ENCODE data around the gene ANGEL1. TPM values are rescaled to one million over a fixed set of nuclear protein-coding genes. Genes with fewer than 3 reads are reported as not detected.
A peak's percentile ranks its signal among the peaks of the same experiment; 100 is the strongest.

ANGEL1 gene
- total RNA-seq, 1 experiment from 2014 or later = 23.0 TPM

DNA sequence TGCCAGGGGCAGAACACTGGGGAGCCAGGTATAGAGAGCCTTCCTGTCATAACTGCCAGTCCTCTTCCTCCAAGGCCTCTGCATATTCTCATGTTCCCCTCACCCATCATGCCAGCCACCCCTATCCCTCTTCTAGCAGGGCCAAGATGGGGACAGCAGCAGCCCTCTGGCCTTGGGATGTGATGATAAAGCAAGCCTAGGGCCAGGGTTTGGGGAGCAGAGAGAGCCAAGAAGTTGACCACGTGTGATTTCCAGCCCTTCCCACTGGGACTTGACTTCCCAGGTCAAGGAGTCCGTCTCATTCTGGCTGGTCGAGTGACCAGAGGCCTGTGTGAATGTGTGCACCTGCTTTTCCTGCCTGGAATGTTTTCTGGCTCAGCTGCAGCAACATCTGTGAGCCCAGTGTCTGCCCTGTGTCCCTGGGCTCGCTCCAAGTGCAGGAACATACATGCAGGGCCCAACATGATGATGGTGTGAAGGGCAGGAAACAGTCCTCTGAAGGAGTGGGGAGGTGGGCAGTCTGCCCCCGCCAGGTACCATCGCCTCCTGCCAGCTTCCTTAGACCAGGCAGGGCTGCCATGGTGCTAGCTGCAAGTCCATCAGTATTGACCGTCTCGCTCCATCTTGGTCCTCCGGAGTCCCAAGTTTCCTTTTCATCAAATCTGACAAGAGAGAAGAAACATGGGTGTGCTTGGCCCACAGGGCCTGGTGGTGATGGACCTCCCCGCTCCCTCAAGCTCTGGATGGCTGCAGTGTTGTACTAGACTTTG, 30.4 kb downstream of the ANGEL1 start:
- H3K27me3 ChIP-seq (replicated peaks; ENCODE audit: control insufficient read depth, insufficient read depth, low read length) = no peaks in the 10 kb centered on the region
- POLR2A ChIA-PET = no interaction called here
- H3K4me1 ChIP-seq = no peaks in the 10 kb centered on the region
- no peaks in the 10 kb centered on the region for H3K9me3 ChIP-seq
- Mint-ChIP-seq H3K27me3 (ENCODE audit: insufficient read depth, unreplicated experiment) (no peaks in the 10 kb centered on the region), H3K27ac (ENCODE audit: unreplicated experiment) (peak overlapping the region; percentile 32), H3K4me1 (ENCODE audit: low read depth, unreplicated experiment) (no peaks in the 10 kb centered on the region), H3K9me3 (ENCODE audit: unreplicated experiment) (no peaks in the 10 kb centered on the region), H3K36me3 (ENCODE audit: insufficient read depth, unreplicated experiment) (peaks cover 7% of the 10 kb centered on the region), H3K4me3 (ENCODE audit: unreplicated experiment) (no peak overlapping the region)
- no TSS peak for BruUV-seq (replicated peaks)
- TF ChIP-seq, protein P1, sequence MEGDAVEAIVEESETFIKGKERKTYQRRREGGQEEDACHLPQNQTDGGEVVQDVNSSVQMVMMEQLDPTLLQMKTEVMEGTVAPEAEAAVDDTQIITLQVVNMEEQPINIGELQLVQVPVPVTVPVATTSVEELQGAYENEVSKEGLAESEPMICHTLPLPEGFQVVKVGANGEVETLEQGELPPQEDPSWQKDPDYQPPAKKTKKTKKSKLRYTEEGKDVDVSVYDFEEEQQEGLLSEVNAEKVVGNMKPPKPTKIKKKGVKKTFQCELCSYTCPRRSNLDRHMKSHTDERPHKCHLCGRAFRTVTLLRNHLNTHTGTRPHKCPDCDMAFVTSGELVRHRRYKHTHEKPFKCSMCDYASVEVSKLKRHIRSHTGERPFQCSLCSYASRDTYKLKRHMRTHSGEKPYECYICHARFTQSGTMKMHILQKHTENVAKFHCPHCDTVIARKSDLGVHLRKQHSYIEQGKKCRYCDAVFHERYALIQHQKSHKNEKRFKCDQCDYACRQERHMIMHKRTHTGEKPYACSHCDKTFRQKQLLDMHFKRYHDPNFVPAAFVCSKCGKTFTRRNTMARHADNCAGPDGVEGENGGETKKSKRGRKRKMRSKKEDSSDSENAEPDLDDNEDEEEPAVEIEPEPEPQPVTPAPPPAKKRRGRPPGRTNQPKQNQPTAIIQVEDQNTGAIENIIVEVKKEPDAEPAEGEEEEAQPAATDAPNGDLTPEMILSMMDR (IDR thresholded peaks at IDR 0.05; ENCODE audit: insufficient read depth in 1 of 2, low read depth in 1 of 2, low read length in 1 of 2, severe bottlenecking in 1 of 2, unreplicated experiment in 1 of 2) = no peak
- CTCF ChIA-PET = no interaction called here
- no peaks in the 10 kb centered on the region for H3K36me3 ChIP-seq (ENCODE audit: control insufficient read depth, insufficient read depth, low read length)
- no peak overlapping the region for H3K4me3 ChIP-seq (ENCODE audit: low read depth, low read length)
- no peak for DNase-seq
- intact Hi-C loops (cut with micrococcal nuclease; ENCODE audit: unreplicated experiment) = no loop called here

DNA sequence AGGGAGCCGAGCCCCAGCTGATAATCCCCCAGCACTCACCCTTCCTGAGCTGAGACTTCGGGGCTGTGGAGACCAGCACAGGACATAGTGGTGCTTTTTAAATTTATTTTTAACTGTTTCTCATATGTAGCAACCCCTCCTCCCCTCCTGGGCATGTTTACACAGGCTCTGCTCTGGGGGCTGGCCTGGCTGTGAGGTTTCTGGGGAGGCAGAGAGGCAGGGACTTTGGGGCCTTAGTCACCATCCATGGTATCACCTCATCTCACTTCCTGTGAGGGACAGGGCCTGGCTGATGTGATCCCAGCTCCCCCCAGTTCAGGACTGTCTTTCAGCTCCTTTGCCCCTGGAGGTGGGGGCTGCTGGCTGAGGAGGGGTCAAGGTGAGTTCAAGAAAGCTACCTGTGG, 31.0 kb downstream of the ANGEL1 start:
- TF ChIP-seq, protein P1 (IDR thresholded peaks at IDR 0.05; ENCODE audit: insufficient read depth in 1 of 2, low read depth in 1 of 2, low read length in 1 of 2, severe bottlenecking in 1 of 2, unreplicated experiment in 1 of 2) = no peak
- no peaks in the 10 kb centered on the region for H3K9me3 ChIP-seq
- no peaks in the 10 kb centered on the region for H3K9me3 Mint-ChIP-seq (ENCODE audit: unreplicated experiment)
- H3K4me3 ChIP-seq (ENCODE audit: low read depth, low read length) = no peak overlapping the region
- ChIA-PET POLR2A (no interaction called here), CTCF (interaction anchor here (0.6 kb wide), 1 partner anchor 48 kb away, joined by 3 read pairs; no protein-coding TSS in a partner anchor)
- intact Hi-C loops (cut with micrococcal nuclease; ENCODE audit: unreplicated experiment) = no loop called here
- no peak overlapping the region for H3K27ac Mint-ChIP-seq (ENCODE audit: unreplicated experiment)
- no peaks in the 10 kb centered on the region for H3K27me3 ChIP-seq (replicated peaks; ENCODE audit: control insufficient read depth, insufficient read depth, low read length)
- BruUV-seq (replicated peaks) = no TSS peak
- no peaks in the 10 kb centered on the region for H3K4me1 ChIP-seq
- no peaks in the 10 kb centered on the region for H3K27me3 Mint-ChIP-seq (ENCODE audit: insufficient read depth, unreplicated experiment)
- no peak overlapping the region for H3K4me3 Mint-ChIP-seq (ENCODE audit: unreplicated experiment)
- no peaks in the 10 kb centered on the region for H3K36me3 ChIP-seq (ENCODE audit: control insufficient read depth, insufficient read depth, low read length)
- H3K4me1 Mint-ChIP-seq (ENCODE audit: low read depth, unreplicated experiment) = no peaks in the 10 kb centered on the region
- DNase-seq = no peak
- H3K36me3 Mint-ChIP-seq (ENCODE audit: insufficient read depth, unreplicated experiment) = peaks cover 7% of the 10 kb centered on the region

DNA sequence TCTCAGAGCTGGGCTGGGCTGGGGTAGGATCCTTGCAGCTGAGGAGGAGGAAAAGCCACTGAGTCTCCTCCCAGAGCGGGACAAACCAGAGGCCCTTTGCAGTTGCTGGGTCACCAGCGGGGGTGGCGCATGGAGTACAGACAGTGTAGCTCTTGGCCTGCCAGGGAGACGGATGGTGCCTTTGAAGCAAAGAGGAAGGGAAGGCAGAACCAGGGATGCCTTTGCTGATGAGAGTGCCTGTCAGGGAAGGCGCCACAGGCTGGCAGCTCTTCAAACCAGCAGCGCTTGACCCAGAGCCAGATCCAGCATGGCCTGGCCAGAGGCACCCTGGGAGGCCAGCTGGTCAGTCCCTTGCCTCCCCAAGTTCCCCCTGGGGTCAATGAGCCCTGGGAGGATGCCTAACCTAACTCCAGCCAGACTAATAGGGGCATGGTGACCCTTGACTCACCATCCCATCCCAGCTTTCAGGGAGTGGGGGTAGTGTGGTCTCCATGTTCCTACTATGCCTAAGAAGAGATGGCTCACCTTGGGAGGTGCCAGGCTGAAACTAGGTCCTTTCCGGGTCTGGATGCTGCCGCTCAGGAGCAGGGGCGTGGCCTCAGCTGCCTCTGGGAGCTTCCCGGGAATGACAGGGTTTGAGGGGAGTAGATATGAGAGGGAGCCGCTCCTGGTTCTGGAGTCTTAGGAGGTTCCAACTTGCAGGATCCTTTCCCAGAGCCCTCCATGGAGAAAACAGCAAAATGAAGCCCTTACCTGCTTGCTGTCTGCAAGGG, 31.6 kb downstream of the ANGEL1 start:
- Histone ChIP-seq H3K4me3 (ENCODE audit: low read depth, low read length) (no peak overlapping the region), H3K36me3 (ENCODE audit: control insufficient read depth, insufficient read depth, low read length) (no peaks in the 10 kb centered on the region), H3K9me3 (no peaks in the 10 kb centered on the region), H3K27me3 (replicated peaks; ENCODE audit: control insufficient read depth, insufficient read depth, low read length) (no peaks in the 10 kb centered on the region), H3K4me1 (no peaks in the 10 kb centered on the region)
- no peaks in the 10 kb centered on the region for H3K4me1 Mint-ChIP-seq (ENCODE audit: low read depth, unreplicated experiment)
- H3K9me3 Mint-ChIP-seq (ENCODE audit: unreplicated experiment) = no peaks in the 10 kb centered on the region
- ChIA-PET CTCF (interaction anchor here (0.6 kb wide), 1 partner anchor 48 kb away, joined by 3 read pairs; no protein-coding TSS in a partner anchor), POLR2A (no interaction called here)
- intact Hi-C loops (cut with micrococcal nuclease; ENCODE audit: unreplicated experiment) = no loop called here
- TF ChIP-seq, protein P1 (IDR thresholded peaks at IDR 0.05; ENCODE audit: insufficient read depth in 1 of 2, low read depth in 1 of 2, low read length in 1 of 2, severe bottlenecking in 1 of 2, unreplicated experiment in 1 of 2) = no peak
- no peak for DNase-seq
- H3K27ac Mint-ChIP-seq (ENCODE audit: unreplicated experiment) = no peak overlapping the region
- BruUV-seq (replicated peaks) = no TSS peak
- H3K36me3 Mint-ChIP-seq (ENCODE audit: insufficient read depth, unreplicated experiment) = peaks cover 7% of the 10 kb centered on the region
- H3K4me3 Mint-ChIP-seq (ENCODE audit: unreplicated experiment) = no peak overlapping the region
- no peaks in the 10 kb centered on the region for H3K27me3 Mint-ChIP-seq (ENCODE audit: insufficient read depth, unreplicated experiment)

Measured in Caco-2 (cell line).